Muscle layer of colon (tissue), 2 donors: Measurements from ENCODE around the gene NGB.
"Not testable (repeated sequence)": the region's sequence is repeated elsewhere in the genome, so short reads cannot be mapped to it uniquely, and the experiment has no call there.

Source experiments
- H3K27ac ChIP-seq: one replicate; pipeline ENCODE4 v1.7.0; 2013; ENCODE audit warnings: low read depth, mild to moderate bottlenecking, low read length, moderate library complexity
- H3K27me3 ChIP-seq, 2 donors: one replicate each; pipeline ENCODE4 v1.7.0; 2013; ENCODE audit warnings: low read length in 2 of 2, mild to moderate bottlenecking in 2 of 2; ENCODE audit not compliant: insufficient read depth in 2 of 2, control insufficient read depth in 1 of 2
- H3K36me3 ChIP-seq: one replicate; pipeline ENCODE4 v1.7.0; 2013; ENCODE audit warnings: mild to moderate bottlenecking, low read length; ENCODE audit not compliant: insufficient read depth
- H3K4me1 ChIP-seq: one replicate; pipeline ENCODE4 v1.7.0; 2013; ENCODE audit warnings: mild to moderate bottlenecking, low read length; ENCODE audit not compliant: insufficient read depth
- H3K4me3 ChIP-seq, 2 donors: one replicate each; pipeline ENCODE4 v1.7.0; 2013; ENCODE audit warnings: low read length in 2 of 2, low read depth in 1 of 2, mild to moderate bottlenecking in 1 of 2, moderate library complexity in 1 of 2
- H3K9ac ChIP-seq: one replicate; pipeline ENCODE4 v1.7.0; 2013; ENCODE audit warnings: low read length
- H3K9me3 ChIP-seq: one replicate; pipeline ENCODE4 v1.7.0; 2013; ENCODE audit warnings: mild to moderate bottlenecking, low read length
- donor health status: abdominal sarcoma.
- donor health status: Adenocarcinoma of cecum.

NGB gene

GRCh38 chr14:77286576-77286975 is 15.6 kb upstream of the NGB start:
- no peaks in the 10 kb centered on the region for H3K4me1 ChIP-seq
- H3K36me3 ChIP-seq, result peaks cover 70% of the 10 kb centered on the region
- H3K27me3 ChIP-seq, result no peaks in the 10 kb centered on the region
- no peaks in the 10 kb centered on the region for H3K9me3 ChIP-seq
- no peak overlapping the region for H3K9ac ChIP-seq
- no peak overlapping the region for H3K4me3 ChIP-seq
- no peak overlapping the region for H3K27ac ChIP-seq

GRCh38 chr14:77284466-77284865 is 13.5 kb upstream of the NGB start:
- Histone ChIP-seq H3K9me3 (no peaks in the 10 kb centered on the region), H3K9ac (no peak overlapping the region), H3K36me3 (peaks cover 62% of the 10 kb centered on the region), H3K4me1 (no peaks in the 10 kb centered on the region), H3K27me3 (no peaks in the 10 kb centered on the region), H3K4me3 (no peak overlapping the region), H3K27ac (no peak overlapping the region)

GRCh38 chr14:77284066-77284465 is 13.1 kb upstream of the NGB start:
- Histone ChIP-seq H3K27ac (no peak overlapping the region), H3K9me3 (no peaks in the 10 kb centered on the region), H3K4me1 (no peaks in the 10 kb centered on the region), H3K36me3 (peaks cover 65% of the 10 kb centered on the region), H3K9ac (no peak overlapping the region), H3K27me3 (no peaks in the 10 kb centered on the region), H3K4me3 (no peak overlapping the region)

- no peaks in the 10 kb centered on the region for H3K27me3 ChIP-seq
- H3K4me1 ChIP-seq, result no peaks in the 10 kb centered on the region
- H3K9me3 ChIP-seq, result no peaks in the 10 kb centered on the region
- H3K9ac ChIP-seq, result no peak overlapping the region
- H3K4me3 ChIP-seq, result no peak overlapping the region
- no peak overlapping the region for H3K27ac ChIP-seq
- peaks cover 62% of the 10 kb centered on the region for H3K36me3 ChIP-seq
These were observed 10.9 kb upstream of the NGB start for GRCh38 chr14:77281852-77282410.

- H3K27ac ChIP-seq, H3K27me3 ChIP-seq, H3K9ac ChIP-seq, H3K4me1 ChIP-seq, H3K4me3 ChIP-seq, H3K9me3 ChIP-seq: not testable (repeated sequence)
- H3K36me3 ChIP-seq, result peaks cover 52% of the 10 kb centered on the region
These were observed 9.9 kb upstream of the NGB start for GRCh38 chr14:77280921-77281320.

GRCh38 chr14:77279719-77280118 is 8.7 kb upstream of the NGB start:
- no peaks in the 10 kb centered on the region for H3K4me1 ChIP-seq
- no peaks in the 10 kb centered on the region for H3K27me3 ChIP-seq
- no peaks in the 10 kb centered on the region for H3K9me3 ChIP-seq
- H3K36me3 ChIP-seq, result peaks cover 40% of the 10 kb centered on the region
- no peak overlapping the region for H3K27ac ChIP-seq
- H3K4me3 ChIP-seq, result no peak overlapping the region
- H3K9ac ChIP-seq, result no peak overlapping the region

GRCh38 chr14:77278461-77279230 is 7.6 kb upstream of the NGB start:
- H3K27me3 ChIP-seq, result no peaks in the 10 kb centered on the region
- H3K36me3 ChIP-seq, result peaks cover 30% of the 10 kb centered on the region

GRCh38 chr14:77276959-77277358 is 6.0 kb upstream of the NGB start:
- Histone ChIP-seq H3K4me3 (no peak overlapping the region), H3K4me1 (no peaks in the 10 kb centered on the region), H3K27ac (no peak overlapping the region), H3K36me3 (peaks cover 23% of the 10 kb centered on the region), H3K27me3 (peaks cover 0 to 9% of the 10 kb centered on the region in 2 donors), H3K9me3 (no peaks in the 10 kb centered on the region), H3K9ac (no peak overlapping the region)

More at GRCh38 chr14:77278461-77279230, 7.6 kb upstream of the NGB start:
- H3K27ac ChIP-seq, result no peak overlapping the region
- H3K4me3 ChIP-seq, result no peak overlapping the region
- no peaks in the 10 kb centered on the region for H3K4me1 ChIP-seq
- no peaks in the 10 kb centered on the region for H3K9me3 ChIP-seq
- H3K9ac ChIP-seq, result no peak overlapping the region

- peaks cover 23% of the 10 kb centered on the region for H3K36me3 ChIP-seq
- no peaks in the 10 kb centered on the region for H3K9me3 ChIP-seq
- H3K4me3 ChIP-seq, result no peak overlapping the region
These were observed 5.4 kb upstream of the NGB start for GRCh38 chr14:77276295-77276935.

GRCh38 chr14:77275601-77276017 is 4.6 kb upstream of the NGB start:
- Histone ChIP-seq H3K36me3 (peaks cover 23% of the 10 kb centered on the region), H3K27ac (no peak overlapping the region), H3K9me3 (no peaks in the 10 kb centered on the region), H3K27me3 (peaks cover 0 to 18% of the 10 kb centered on the region in 2 donors), H3K9ac (no peak overlapping the region), H3K4me1 (no peaks in the 10 kb centered on the region), H3K4me3 (no peak overlapping the region)

More at GRCh38 chr14:77276295-77276935, 5.4 kb upstream of the NGB start:
- Histone ChIP-seq H3K27me3 (peaks cover 0 to 10% of the 10 kb centered on the region in 2 donors), H3K27ac (no peak overlapping the region), H3K4me1 (no peaks in the 10 kb centered on the region), H3K9ac (no peak overlapping the region)

GRCh38 chr14:77275041-77275580 is 4.1 kb upstream of the NGB start:
- Histone ChIP-seq H3K4me3 (no peak overlapping the region), H3K36me3 (peaks cover 20% of the 10 kb centered on the region), H3K9ac (no peak overlapping the region), H3K9me3 (no peaks in the 10 kb centered on the region), H3K27me3 (peaks cover 0 to 18% of the 10 kb centered on the region in 2 donors), H3K4me1 (no peaks in the 10 kb centered on the region), H3K27ac (no peak overlapping the region)
